Stimulated activated CD4-positive, alpha-beta T cell treated with anti-CD3 and anti-CD28 coated beads, Interleukin-15, amount 100 ng/mL, for 48 hours (primary cell): ENCODE results near the gene NEK6.

ENCODE experiments used
- DNase-seq, 2 donors: peaks; one replicate each; pipeline ENCODE4 v3.0.0-alpha.2; 2020; ENCODE audit warnings: low read depth in 2 of 2

NEK6 gene

DNA sequence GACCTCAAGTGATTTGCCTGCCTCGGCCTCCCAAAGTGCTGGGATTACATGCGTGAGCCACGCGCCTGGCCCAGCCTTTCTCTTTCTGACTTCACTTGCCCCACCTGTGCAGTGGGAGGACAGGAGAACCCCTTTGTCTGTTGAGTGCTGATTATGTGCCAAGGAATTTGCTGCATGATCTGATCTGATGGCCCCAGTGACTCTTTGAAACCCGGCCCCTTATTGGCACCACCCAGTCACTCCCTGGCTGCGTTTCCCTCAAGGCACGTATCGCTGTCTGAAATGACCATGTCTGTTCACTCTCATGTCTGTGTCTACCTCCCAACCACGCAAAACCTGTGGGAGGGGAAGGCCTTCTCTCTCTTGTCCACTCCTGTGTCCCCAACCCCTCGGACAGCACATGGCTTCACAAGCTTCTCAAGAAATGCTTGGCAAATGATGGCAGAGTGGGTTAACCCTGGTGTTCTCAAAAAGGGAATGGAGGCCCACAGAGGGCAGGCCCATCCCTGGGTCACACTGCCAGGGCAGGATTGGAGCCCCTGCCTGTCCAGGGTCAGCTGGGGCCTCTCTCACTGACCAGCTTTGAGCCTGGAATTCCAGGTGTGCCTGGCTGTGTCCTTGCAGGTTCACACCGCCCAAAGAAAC is 21.9 kb downstream of the NEK6 start:
- no peak for DNase-seq

DNA sequence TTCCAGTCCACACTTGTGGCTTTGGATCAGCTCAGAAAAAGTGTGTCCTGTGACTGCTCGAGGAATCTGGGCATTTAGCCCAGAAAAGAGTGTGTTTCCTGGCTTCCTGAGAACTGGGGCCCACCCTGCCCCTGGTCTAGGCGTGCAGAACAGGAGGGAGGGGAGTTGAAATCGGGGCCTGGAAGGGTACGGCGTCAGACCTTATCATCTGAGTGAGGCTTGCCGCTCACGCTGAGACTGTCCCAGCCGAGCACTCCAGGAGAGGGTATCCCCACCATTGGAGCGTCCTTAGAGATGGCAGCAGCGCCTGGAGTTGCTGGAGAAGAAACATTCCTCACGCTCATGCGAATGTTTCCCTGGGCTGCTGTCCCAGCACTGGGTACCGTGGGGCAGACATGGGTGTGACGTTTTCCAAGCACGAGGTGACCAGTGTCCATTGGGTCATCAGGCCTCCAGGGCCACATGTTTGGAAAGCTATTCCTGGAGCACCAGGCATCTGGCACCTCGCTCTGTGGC is 22.5 kb downstream of the NEK6 start:
- DNase-seq, result no peak

DNA sequence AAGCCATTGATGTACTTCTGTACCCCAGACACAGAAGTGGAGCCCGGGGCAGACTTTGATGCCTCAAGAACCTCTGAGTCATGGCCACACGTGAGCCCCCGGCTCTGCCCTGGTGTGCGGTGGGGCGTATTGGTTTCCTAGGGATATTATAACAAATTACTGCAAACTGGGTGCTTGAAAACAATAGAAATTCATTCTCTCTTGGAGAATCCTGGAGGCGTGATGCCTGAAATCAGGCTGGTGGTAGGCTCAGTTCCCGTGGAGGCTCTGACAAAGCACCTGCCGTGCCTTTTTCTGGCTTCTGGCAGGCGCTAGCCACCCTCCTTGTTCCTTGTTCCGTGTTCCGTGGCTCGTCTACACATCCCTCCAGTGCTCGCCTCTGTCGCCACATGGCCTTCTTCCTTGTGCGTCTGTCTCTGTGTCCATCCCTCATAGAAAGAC is 24.2 kb downstream of the NEK6 start:
- DNase-seq, result no peak

DNA sequence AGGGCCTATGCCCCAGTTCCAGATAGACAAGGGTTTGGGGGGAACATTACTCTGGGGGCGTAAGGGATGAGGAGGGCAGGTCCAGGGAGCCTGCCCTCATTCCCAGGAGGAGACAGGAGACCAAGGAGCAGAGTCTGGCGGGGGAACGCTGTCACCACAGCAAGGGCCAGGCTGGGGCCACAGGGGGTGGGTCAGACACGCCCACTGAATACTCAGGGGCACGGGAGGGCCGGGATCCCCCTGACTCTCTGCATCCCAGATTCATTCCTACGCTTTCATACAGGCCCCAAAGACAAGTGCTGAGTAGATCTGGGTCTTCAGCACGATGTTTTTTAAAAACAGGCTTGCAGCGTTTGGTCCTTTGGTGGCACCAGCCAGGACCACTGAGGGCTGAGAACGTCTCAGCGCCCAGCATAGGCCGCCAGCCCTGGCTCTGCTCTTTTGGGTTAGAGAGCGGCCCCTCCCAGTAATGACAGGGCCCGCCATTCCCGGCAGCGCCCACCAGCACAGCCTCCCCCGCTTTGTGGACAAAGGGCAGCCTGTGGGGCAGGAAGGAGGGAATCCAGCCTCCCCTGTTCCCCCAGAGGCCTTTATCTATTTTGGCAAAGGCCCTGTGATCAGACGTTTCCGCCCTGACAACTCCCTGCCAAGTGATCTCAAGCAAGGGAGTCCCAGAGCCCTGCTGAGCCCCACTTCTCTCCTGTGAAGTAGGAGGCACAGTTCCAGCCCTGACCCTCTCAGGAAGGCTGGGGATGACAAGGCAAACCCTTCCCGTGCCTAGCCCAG is 24.9 kb downstream of the NEK6 start:
- no peak for DNase-seq

DNA sequence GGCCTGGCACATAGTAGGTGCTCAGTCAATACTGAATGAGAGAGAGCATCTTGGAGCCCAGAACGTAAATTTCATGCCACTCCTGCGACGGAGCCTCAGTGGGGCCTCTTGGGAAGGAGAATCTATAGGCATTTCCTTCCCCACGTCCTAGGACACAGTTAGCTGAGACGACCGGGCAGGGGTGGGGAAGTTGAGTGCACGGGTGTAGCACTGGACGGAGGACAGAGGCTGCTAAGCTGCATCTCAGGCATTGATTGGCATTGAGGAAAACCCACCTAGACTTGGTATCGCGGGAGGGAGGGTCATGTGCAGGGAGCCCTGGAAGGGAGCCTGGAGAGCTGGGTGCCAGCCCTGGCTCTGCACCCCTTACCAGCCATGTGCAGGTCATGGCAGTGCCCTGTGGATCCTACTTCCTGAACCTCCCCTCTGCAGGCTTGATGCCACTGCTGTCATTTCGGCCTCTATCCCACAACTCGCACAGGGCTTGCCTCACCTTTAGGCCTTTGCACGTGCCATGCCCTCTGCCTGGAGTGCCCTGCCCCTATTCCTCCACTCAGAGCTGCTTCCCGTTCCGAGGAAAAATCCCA is 25.6 kb downstream of the NEK6 start:
- DNase-seq, result no peak

DNA sequence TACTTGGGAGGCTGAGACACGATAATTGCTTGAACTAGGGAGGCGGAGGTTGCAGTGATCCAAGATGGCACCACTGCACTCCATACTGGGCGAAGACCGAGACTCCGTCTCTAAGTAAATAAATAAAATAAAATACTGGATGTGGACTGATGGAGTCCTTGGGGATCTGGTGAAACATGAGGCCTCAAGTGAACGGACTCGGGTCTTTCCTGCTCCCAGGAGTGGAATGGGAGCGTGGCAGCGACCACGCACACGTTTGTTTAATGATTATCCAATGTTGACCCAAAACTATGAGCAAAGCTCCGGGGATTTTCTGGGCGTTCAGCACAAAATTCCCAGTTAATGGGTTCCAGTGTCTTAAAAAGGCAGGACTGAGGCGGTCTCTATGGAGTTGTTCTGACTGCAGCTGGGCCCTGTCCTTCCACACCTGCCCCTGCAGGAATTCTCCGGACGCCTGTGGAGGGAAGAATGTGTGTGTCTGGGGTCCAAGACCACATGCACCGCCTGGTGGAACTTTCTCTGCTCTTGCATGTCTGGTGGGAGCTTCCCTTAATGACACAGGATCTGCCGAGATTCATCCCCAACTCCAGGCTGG is 26.6 kb downstream of the NEK6 start:
- no peak for DNase-seq

DNA sequence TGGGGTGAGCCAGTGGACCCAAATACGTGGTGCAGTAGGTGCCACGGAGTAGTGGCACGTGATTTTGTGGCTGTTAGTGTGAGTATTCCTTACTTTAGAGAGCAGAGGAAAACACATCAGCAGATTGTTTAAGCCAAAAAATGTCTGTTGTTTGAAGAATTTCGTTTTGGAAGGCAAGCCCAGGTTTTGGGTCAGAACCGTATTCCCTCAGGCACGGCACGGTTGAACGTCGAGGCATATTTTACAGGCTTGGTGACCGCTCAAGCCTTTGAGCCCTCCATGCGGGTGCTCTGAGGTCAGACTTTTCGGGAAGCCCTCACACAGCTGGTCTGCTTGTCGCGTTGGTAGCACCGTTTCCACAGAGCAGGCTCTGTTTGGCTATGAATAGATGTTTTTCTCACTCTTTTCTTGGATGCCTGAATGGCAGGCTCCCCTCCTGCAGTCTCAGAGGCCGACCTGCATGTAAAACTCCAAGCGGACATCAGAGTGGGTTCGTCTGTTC is 27.2 kb downstream of the NEK6 start:
- no peak for DNase-seq

DNA sequence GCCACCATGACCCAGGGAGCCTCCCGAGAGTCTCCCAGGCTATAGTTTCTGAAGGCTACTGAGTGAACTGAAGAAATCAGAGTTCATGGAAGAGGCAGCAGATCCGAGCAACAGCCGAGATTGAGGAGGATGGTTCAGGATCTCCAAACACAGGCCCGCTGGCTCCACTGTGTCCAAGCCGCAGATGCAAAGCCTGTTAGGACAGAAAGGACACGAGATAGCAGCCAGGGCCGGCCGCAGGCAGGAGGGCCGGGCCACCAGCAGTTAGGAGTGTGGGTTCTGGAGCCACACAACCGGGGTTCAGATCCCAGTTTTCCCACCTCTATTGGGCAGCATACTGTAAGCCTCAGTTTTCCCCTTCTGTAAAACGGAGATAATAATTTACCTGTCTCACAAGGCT is 27.7 kb downstream of the NEK6 start:
- no peak for DNase-seq

DNA sequence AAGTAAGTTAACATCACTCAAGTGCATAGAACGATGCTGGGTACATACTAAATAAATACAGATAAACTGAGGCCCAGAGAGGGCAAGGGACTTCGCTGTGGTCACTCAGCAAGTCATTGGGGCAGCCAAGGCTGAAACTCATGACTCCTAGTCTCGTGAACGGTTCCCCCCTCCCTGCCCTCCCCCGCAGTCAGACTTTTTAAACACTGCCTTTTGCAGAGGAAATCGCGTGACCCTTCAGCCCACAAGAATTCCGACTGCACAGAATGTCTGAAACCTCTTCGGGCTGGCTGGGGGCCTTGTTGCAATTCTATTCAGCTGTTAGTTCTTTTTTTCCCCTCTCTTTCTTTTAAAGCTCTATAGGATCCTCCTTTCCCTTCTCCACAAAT is 28.1 kb downstream of the NEK6 start:
- peak in 1 of 2 donors; percentile 14 for DNase-seq

DNA sequence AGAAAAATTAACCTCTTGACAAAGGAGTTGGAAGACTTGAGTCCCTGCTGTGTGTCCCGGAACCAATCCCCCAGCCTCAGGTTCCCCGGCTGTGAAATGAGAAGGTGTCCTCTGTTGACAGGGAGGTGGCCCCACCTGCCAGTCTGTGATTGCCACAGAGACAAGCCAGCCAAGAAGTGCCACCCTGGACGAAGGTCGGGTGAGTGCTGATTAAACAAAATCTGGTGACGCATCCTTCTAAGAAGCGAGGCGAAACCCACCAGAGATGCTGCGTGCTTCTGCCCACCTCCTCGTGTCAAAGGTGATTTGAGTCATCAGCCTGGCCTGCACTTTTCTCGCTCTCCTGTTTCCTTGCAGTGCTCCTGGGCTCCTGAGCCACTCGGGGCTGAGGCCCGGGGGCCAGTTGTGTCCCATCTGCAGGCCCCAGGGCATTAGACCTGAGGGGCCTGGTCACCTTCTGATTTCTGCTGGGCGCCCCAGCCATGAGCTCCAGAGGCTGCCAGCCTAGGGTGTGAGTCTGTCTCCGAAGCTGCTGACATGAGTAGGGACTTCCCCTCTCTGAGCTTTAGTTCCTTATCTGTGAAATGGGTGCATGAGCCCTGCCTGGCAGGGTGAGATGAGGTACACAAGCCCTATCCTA is 28.7 kb downstream of the NEK6 start:
- DNase-seq, result peak; percentile 47 to 49

DNA sequence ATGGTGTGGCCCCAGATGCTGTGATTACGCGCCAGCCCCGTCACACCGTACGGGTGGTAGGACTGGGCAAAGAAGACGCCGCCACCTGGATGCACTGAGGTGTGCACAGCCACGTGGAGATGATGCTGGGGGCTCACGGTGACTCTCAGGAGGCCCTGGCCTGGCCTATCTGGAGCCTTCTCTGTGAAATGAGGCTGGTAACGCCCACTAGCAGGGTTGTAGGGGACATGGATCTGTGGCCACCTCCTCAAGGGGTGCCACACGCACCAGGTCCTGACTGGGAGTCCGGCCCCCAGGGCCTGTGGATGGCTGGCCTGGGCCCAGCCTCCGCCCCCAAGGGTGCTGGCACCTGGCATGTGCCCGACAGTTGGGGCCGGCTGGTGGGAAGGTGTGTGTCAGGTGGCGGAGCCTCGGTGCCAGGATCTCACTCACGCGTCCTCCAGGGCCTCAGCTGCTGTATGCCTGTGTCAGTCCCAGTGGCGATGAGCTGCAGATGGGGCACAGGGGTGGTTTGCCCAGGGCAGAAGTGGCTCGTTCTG is 32.4 kb downstream of the NEK6 start:
- DNase-seq, result no peak

DNA sequence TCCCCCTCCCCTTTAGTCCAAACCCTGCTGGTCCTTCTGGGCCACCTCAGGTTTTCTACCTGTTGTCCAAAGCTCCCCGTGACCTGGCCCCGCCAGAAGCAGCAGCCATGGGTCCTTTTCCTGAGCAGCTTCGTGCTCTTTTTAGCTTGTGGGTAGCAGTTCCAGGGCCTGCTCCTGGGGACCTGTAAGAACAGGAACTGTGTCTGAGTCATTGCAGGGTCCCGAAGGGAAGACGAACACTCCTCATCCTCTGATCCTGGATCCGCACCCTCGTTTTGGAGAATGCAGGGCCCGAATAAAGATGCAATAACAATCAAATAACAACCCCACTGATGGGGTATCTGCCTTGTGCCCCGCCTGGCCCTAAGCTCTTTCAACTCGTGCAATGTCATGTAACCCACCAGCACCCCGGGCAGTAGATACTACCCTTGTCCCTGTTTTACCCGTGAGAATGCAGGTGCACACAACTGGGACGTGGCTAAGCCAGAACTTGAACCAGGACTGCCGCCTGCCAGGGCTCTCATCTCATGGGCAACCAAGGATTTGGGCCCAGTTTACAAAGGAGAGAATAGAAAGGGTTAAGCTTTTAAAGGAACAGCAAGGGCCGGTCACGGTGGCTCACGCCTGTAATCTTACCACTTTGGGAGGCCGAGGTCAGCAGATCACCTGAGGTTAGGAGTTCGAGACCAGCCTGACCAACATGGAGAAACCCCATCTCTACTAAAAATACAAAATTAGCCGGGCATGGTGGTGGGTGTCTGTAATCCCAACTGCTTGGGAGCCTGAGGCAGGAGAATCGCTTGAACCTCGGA is 33.2 kb downstream of the NEK6 start:
- no peak for DNase-seq

DNA sequence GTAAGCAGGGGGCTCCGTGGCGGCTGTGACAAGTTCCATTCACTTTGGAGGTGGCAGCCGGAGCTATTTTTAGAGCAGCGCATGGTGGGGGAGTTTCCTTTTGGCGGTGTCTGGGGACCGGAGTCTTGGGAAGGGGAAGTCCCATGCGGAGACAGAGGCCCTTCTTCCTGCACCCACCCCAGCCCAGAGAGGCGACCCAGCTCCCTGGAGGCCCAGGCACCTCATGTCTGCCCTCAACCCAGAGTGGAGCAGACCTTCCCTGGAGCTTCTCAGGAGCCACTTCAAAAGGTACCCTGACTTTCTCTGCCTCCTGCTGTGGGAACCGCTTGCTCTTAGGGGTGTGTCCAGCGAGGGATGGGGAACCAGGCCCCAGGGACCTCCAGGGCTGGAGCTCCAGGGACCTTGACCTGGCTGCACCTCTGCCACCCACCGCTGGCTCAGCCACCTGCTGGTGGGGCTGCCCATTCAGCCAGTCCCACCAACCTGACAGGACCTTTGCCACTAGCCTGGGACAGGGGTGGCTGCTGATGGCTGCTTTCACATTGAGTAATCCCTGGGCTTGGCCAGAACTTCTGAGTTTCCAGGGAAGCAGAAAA is 34.1 kb downstream of the NEK6 start:
- DNase-seq, result peak in 1 of 2 donors; percentile 31

DNA sequence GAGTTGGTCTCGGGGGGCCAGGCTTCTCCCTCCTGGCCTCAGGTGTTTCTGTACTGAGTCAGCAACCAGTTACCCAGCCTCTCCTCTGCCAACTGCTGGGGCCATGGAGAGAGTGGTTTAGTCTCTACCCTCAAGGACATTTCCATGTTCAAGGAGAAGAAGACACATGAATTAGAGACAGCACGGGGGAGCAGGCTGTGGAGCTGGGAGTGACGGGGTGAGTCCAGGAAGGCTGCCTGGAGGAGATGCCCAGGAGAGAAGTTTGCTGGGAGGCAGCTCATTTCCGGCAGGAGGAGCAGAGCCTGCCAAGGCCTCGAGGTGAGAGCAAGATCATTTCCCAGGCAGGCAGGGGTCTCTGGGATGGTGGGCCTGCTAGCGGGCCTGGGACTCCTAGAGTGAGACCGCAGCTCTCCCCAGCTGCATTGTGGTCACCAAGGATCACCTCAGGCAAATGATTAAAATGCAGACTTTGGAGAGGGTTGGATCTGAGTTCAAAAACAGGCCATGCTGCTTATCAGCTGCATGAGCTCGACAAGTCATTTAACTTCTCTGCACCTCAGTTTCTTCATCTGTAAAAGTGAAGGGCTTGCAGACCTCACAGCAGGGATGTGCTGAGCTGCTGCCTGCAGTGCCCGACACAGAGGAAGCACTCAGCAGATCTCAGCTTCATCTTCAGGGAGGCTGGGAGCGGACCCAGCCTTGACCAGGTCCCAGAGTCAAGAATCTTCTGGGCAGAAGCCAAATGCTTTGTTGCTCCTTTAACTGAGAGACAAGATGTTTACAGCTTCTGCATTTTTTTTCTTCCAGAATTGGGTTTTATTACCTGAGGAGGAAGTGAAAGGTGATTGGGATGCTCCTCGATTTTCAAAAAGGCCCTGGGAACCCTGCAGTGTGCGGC is 35.2 kb downstream of the NEK6 start:
- DNase-seq, result no peak

DNA sequence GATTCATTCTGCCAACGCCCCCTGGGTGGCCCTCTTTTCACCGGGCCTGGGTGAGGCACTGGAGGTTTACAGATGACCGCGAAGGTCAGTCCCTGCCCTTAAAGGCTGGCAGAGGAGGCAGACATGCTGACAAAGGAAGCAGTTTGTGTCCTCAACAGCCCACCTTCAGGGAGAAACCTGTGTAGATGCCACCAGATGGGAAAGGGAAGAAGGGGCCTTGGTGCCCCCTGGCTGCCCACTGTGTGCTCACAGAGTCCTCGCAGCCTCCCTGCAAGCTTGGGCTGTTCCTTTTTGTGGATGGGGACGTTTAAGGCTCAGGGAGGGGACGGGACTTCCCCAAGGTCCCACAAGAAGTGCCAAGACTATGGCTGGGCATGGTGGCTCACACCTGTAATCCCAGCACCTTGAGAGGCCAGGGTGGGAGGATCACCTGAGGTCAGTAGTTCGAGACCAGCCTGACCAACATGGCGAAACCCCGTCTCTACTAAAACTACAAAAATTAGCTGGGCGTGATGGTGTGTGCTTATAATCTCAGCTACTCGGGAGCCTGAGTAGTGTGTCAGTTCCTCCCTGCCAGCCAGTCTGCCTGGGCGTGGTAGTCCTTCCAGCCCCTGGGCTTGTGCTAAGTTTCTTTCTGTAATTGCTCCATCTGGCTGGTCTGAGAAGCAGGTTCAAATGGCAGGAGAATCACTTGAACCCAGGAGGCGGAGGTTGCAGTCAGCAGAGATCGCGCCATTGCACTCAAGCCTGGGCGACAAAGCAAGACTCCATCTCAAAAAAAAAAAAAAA is 36.2 kb downstream of the NEK6 start:
- no peak for DNase-seq

DNA sequence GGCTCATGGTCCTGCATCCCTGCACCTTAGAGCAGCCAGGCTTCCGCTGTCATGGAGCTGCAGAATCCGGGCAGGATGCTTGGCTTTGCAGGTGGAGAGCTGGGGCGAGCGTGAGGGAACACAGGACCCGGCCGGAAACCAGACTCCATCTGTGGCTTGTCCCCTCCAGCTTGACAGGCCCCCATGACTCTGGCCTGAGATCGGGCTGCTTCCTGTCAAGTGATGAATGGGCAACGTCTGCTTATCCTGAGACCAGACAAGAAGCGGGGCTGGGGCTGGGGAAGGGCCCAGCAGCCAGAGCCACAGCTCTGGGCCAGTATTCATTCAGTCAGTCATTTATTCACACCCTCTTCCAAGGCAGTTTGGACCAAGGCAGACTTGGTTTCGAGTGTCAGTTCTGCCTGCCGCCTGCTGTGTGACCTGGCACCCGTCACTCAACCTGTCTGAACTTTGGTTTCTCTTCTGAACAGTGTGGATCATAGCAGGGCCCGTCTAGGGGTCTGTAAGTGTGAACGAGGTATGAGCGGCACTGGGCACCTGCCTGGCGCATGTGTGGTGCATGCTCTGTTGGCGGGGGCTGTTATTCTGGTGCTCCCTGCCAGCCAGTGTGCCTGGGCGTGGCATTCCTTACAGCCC is 37.5 kb downstream of the NEK6 start:
- no peak for DNase-seq

DNA sequence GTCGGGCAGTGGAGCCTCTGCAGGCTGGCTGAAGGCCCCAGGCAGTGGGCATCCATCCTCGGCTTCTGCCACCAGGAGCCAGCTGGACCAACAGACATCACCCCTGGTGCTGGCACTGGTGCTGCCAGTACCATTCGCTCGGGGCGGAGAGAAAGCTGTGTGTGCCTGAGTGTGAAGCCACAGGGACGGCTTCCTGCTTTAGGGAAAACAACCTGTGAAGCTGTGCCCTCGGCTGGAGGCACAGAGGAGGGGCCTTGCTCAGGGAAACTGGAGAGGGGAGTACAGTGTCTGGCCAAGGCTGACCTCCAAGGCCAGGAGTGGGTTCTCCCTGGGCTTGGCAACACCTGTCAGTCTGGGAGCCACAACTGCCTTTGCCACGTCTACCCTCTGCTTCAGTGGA is 38.3 kb downstream of the NEK6 start:
- DNase-seq, result no peak
